ENCODE data around the gene ZNF506. TPM values are rescaled to one million over a fixed set of nuclear protein-coding genes. Genes with fewer than 3 reads are reported as not detected.
"Not testable (repeated sequence)": the region's sequence is repeated elsewhere in the genome, so short reads cannot be mapped to it uniquely, and the experiment has no call there.

Gene ZNF506
- polyA plus RNA-seq, 6 donors from 2014 or later = 35.0 to 45.5 (median 38.9) TPM

GRCh38 chr19:19747357-19748220, 74.0 kb downstream of the ZNF506 start:
- Mint-ChIP-seq H3K4me3 (no peak overlapping the region), H3K36me3 (no peaks in the 10 kb centered on the region)
- DNase-seq = no peak

GRCh38 chr19:19746286-19747213, 75.0 kb downstream of the ZNF506 start:
- Mint-ChIP-seq H3K27me3 (no peaks in the 10 kb centered on the region), H3K9me3 (peaks cover 0 to 3% (median 0%) of the 10 kb centered on the region in 7 donors), H3K27ac (peak overlapping the region in 2 of 6 donors; percentile 16 to 84), H3K4me1 (peaks cover 0 to 1% (median 0%) of the 10 kb centered on the region in 3 donors), H3K4me3 (no peak overlapping the region), H3K36me3 (no peaks in the 10 kb centered on the region)
- DNase-seq = no peak
- no peak for ATAC-seq (ENCODE audit: low read depth in 2 of 2)

More at GRCh38 chr19:19747357-19748220, 74.0 kb downstream of the ZNF506 start:
- Mint-ChIP-seq H3K27ac (peak overlapping the region in 1 of 6 donors; percentile 84), H3K4me1 (peaks cover 0 to 1% (median 0%) of the 10 kb centered on the region in 3 donors), H3K27me3 (no peaks in the 10 kb centered on the region), H3K9me3 (peaks cover 0 to 2% (median 0%) of the 10 kb centered on the region in 7 donors)
- no peak for ATAC-seq (ENCODE audit: low read depth in 2 of 2)

- H3K4me3 Mint-ChIP-seq = no peak overlapping the region
- no peaks in the 10 kb centered on the region for H3K27me3 Mint-ChIP-seq
- no peaks in the 10 kb centered on the region for H3K36me3 Mint-ChIP-seq
- ATAC-seq (ENCODE audit: low read depth in 2 of 2) (peak; percentile 61 to 71), DNase-seq (no peak)
- peaks cover 0 to 1% (median 0%) of the 10 kb centered on the region in 3 donors for H3K4me1 Mint-ChIP-seq
- H3K27ac Mint-ChIP-seq = no peak overlapping the region
- peaks cover 0 to 3% (median 0%) of the 10 kb centered on the region in 7 donors for H3K9me3 Mint-ChIP-seq
Observed at GRCh38 chr19:19745496-19746285, 75.9 kb downstream of the ZNF506 start.

DNA sequence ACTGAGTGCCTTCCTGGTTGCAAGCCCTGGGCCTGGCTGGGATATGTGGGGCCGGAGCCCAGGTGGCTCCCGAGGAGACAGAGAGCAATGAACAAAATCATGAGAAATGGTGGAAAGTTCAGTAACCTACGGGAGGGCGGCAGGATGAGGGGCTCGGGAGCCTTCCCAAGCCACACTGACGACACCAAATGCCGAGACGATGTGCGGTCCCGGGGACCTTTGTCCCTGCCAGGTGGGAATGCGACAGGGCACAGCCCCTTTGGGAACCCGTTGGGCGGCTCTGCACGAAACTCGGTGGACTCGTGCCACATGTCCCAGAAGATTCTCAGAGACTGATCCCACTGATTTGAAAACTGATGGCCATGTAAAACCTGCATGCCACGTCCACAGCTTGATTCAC, 76.9 kb downstream of the ZNF506 start:
- Mint-ChIP-seq H3K9me3 (peaks cover 0 to 3% (median 0%) of the 10 kb centered on the region in 7 donors), H3K4me3 (no peak overlapping the region), H3K27ac (peak overlapping the region in 2 of 6 donors; percentile 16 to 42), H3K27me3 (no peaks in the 10 kb centered on the region), H3K4me1 (peaks cover 0 to 1% (median 0%) of the 10 kb centered on the region in 3 donors), H3K36me3 (no peaks in the 10 kb centered on the region)
- ATAC-seq (ENCODE audit: low read depth in 2 of 2) (no peak), DNase-seq (no peak)

GRCh38 chr19:19743921-19744320, 77.6 kb downstream of the ZNF506 start:
- H3K27ac Mint-ChIP-seq; ATAC-seq (ENCODE audit: low read depth in 2 of 2); H3K27me3 Mint-ChIP-seq; DNase-seq; H3K4me1 Mint-ChIP-seq; H3K9me3 Mint-ChIP-seq; H3K4me3 Mint-ChIP-seq; H3K36me3 Mint-ChIP-seq: not testable (repeated sequence)

- H3K4me3 Mint-ChIP-seq = no peak overlapping the region
- peaks cover 0 to 1% (median 0%) of the 10 kb centered on the region in 3 donors for H3K4me1 Mint-ChIP-seq
- no peak overlapping the region for H3K27ac Mint-ChIP-seq
- no peaks in the 10 kb centered on the region for H3K36me3 Mint-ChIP-seq
- peaks cover 0 to 3% (median 0%) of the 10 kb centered on the region in 7 donors for H3K9me3 Mint-ChIP-seq
- DNase-seq = no peak
- no peak for ATAC-seq (ENCODE audit: low read depth in 2 of 2)
- no peaks in the 10 kb centered on the region for H3K27me3 Mint-ChIP-seq
Observed at GRCh38 chr19:19743176-19743575, 78.4 kb downstream of the ZNF506 start.

DNA sequence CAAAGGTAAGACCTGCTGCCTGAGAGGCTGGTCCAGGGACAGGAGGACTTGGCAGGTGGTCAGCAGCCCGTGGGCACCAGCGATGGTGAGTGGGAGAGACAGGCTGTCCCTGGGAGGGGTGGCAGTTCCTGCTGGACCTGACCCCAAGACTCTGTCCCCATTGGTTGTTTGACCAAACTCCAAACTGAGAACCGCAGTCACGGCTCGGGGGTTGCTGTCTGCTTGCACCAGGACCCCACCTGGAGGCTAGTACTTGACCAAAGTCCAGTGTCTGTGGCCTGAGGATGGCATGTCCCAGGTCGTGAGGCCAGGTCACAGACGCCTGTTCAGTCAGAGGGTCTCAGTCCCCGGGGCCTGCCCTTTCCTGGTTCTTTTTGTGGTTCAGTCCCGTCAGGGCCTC, 78.8 kb downstream of the ZNF506 start:
- H3K4me3 Mint-ChIP-seq = no peak overlapping the region
- no peak overlapping the region for H3K27ac Mint-ChIP-seq
- H3K4me1 Mint-ChIP-seq = peaks cover 0 to 1% (median 0%) of the 10 kb centered on the region in 3 donors
- no peaks in the 10 kb centered on the region for H3K36me3 Mint-ChIP-seq
- DNase-seq (no peak), ATAC-seq (ENCODE audit: low read depth in 2 of 2) (no peak)
- peaks cover 0 to 3% (median 0%) of the 10 kb centered on the region in 7 donors for H3K9me3 Mint-ChIP-seq
- no peaks in the 10 kb centered on the region for H3K27me3 Mint-ChIP-seq

Other genes with a start within 250 kb of the ZNF506 start
- gene PBX4, start 203.1 kb downstream of the ZNF506 start, polyA plus RNA-seq (ENCODE audit: low read depth in 6 of 6) = under 1 TPM in 2 of 6 donors, not detected in 4; 0.26 to 0.31 TPM
- gene LPAR2, start 193.5 kb downstream of the ZNF506 start, polyA plus RNA-seq (ENCODE audit: low read depth in 6 of 6) = 10 to 100 TPM in 2 of 6 donors, 1 to 10 TPM in 4; 6.1 to 13.0 (median 8.4) TPM
- 10 to 100 TPM; 41.4 to 79.9 (median 49.1) TPM for gene GMIP, start 178.1 kb downstream of the ZNF506 start, polyA plus RNA-seq (ENCODE audit: low read depth in 6 of 6)
- gene ATP13A1, start 158.1 kb downstream of the ZNF506 start, polyA plus RNA-seq (ENCODE audit: low read depth in 6 of 6) = 10 to 100 TPM; 13.2 to 59.0 (median 17.5) TPM
- gene ZNF101, start 152.9 kb downstream of the ZNF506 start, polyA plus RNA-seq (ENCODE audit: low read depth in 6 of 6) = 10 to 100 TPM; 29.2 to 66.9 (median 37.4) TPM
- 10 to 100 TPM in 4 of 6 donors, 1 to 10 TPM in 2; 6.6 to 26.6 (median 10.7) TPM for gene ZNF14, start 88.6 kb downstream of the ZNF506 start, polyA plus RNA-seq (ENCODE audit: low read depth in 6 of 6)
- 10 to 100 TPM; 12.6 to 22.6 (median 19.8) TPM for gene ZNF253, start 44.1 kb upstream of the ZNF506 start, polyA plus RNA-seq (ENCODE audit: low read depth in 6 of 6)
- gene ZNF93, start 79.2 kb upstream of the ZNF506 start, polyA plus RNA-seq (ENCODE audit: low read depth in 6 of 6) = 10 to 100 TPM; 13.1 to 24.6 (median 18.9) TPM
- 1 to 10 TPM; 2.5 to 6.0 (median 3.1) TPM for gene ZNF682, start 217.8 kb upstream of the ZNF506 start, polyA plus RNA-seq (ENCODE audit: low read depth in 6 of 6)

All from naive B cell (primary cell).